ENCODE data around the gene TMPRSS5.

Gene TMPRSS5

GRCh38 chr11:113642090-113642489 is 64.0 kb downstream of the TMPRSS5 start:
- H3K4me3 ChIP-seq (ENCODE audit: low read depth, low read length) = no peak overlapping the region
- TF ChIP-seq CTCF (IDR thresholded peaks at IDR 0.05; ENCODE audit: low read depth, low read length) = no peak
- in situ Hi-C loops (cut with HindIII; ENCODE audit: low sequenced_read_pairs) = no loop called here
- DNase-seq (ENCODE audit: low read depth, low spot score) = no peak

- in situ Hi-C loops (cut with HindIII; ENCODE audit: low sequenced_read_pairs) = no loop called here
- DNase-seq (ENCODE audit: low read depth, low spot score) = no peak
- H3K4me3 ChIP-seq (ENCODE audit: low read depth, low read length) = no peak overlapping the region
- no peak for TF ChIP-seq CTCF (IDR thresholded peaks at IDR 0.05; ENCODE audit: low read depth, low read length)
Observed at GRCh38 chr11:113638376-113638775, 67.7 kb downstream of the TMPRSS5 start.

GRCh38 chr11:113637636-113638035 is 68.5 kb downstream of the TMPRSS5 start:
- in situ Hi-C loops (cut with HindIII; ENCODE audit: low sequenced_read_pairs) = no loop called here

More at GRCh38 chr11:113637636-113638035, 68.5 kb downstream of the TMPRSS5 start:
- DNase-seq (ENCODE audit: low read depth, low spot score) = no peak
- no peak overlapping the region for H3K4me3 ChIP-seq (ENCODE audit: low read depth, low read length)
- no peak for TF ChIP-seq CTCF (IDR thresholded peaks at IDR 0.05; ENCODE audit: low read depth, low read length)
